ENCODE data around the gene YJU2. TPM values are rescaled to one million over a fixed set of nuclear protein-coding genes. Genes with fewer than 3 reads are reported as not detected.

YJU2 gene
- total RNA-seq, 1 experiment from 2014 or later: 28.1 TPM

DNA sequence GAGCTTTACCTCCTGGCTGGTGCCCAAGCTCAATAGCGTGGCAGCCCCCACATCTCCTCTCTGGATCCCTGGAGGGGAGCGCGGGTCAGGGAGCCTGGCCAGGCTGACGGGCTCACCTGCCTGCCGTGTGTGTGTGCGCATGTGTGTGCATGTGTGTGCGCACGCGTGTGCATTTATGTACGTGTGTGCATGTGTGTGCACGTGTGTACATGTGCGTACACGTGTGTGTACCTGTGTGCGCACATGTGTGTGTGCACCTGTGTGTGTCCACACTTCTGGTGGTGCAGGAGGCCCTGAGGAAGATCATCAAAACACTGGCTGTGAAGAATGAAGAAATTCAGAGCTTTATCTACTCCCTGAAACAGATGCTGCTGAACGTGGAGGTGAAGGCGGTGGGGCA lies 58.8 kb downstream of the YJU2 start:
- intact Hi-C loops (cut with micrococcal nuclease): no loop called here
- Mint-ChIP-seq H3K36me3 (ENCODE audit: insufficient read depth, unreplicated experiment) (no peaks in the 10 kb centered on the region), H3K4me3 (ENCODE audit: unreplicated experiment) (no peak overlapping the region), H3K4me1 (ENCODE audit: insufficient read depth, unreplicated experiment) (no peaks in the 10 kb centered on the region), H3K9me3 (ENCODE audit: unreplicated experiment) (no peaks in the 10 kb centered on the region), H3K27me3 (ENCODE audit: insufficient read depth, unreplicated experiment) (peaks cover 20% of the 10 kb centered on the region), H3K27ac (ENCODE audit: low read depth, unreplicated experiment) (no peak overlapping the region)
- ChIA-PET POLR2A (no interaction called here), CTCF (interaction anchor here (1.3 kb wide), 1 partner anchor 219 kb away, joined by 3 read pairs; no protein-coding TSS in a partner anchor)
- TF ChIP-seq, protein P1, sequence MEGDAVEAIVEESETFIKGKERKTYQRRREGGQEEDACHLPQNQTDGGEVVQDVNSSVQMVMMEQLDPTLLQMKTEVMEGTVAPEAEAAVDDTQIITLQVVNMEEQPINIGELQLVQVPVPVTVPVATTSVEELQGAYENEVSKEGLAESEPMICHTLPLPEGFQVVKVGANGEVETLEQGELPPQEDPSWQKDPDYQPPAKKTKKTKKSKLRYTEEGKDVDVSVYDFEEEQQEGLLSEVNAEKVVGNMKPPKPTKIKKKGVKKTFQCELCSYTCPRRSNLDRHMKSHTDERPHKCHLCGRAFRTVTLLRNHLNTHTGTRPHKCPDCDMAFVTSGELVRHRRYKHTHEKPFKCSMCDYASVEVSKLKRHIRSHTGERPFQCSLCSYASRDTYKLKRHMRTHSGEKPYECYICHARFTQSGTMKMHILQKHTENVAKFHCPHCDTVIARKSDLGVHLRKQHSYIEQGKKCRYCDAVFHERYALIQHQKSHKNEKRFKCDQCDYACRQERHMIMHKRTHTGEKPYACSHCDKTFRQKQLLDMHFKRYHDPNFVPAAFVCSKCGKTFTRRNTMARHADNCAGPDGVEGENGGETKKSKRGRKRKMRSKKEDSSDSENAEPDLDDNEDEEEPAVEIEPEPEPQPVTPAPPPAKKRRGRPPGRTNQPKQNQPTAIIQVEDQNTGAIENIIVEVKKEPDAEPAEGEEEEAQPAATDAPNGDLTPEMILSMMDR (IDR thresholded peaks at IDR 0.05; ENCODE audit: unreplicated experiment): no peak
- DNase-seq (ENCODE audit: unreplicated experiment): no peak
- no TSS peak for BruUV-seq (replicated peaks)

DNA sequence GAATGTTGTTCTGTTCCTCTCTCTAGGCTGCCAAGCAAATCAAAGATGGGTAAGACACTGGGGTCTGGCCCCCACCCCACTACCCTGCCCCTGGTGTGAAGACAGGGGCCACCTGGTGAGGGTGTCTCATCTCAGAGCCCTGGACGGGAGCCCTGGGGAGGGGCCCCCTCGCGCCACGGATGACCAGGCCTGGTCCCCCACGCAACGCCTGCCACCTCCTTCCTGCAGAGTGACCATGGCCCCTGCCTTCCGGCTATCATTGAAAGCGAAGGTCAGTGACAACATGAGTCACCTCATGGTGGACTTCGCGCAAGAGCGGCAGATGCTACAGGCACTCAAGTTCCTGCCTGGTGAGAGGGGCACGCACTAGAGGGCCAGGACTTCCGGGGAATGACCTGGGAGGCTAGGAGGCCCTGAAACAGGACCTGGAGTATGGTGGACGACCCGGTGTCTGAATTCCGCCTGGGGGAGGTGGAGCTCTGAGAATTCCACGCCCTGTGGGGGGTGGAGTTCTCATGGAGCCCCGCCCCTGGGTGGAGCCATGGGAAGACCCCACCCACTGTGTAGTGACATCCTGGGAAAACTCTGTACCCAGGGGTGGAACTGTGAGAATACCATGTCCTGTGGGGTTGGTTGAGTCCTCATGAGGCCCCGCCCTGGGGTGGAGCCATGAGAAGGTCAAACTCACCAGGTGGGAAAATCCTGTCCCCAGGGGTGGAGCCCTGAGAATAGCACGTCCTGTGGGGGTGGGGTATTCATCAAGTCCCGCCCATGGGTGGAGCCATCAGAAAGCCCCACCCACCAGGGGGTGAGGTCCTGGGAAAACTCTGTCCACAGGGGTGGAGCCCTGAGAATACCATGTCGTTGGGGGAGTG lies 63.6 kb downstream of the YJU2 start:
- TF ChIP-seq, protein P1 (IDR thresholded peaks at IDR 0.05; ENCODE audit: unreplicated experiment): no peak
- intact Hi-C loops (cut with micrococcal nuclease): no loop called here
- H3K9me3 Mint-ChIP-seq (ENCODE audit: unreplicated experiment): no peaks in the 10 kb centered on the region
- BruUV-seq (replicated peaks): no TSS peak
- H3K27me3 Mint-ChIP-seq (ENCODE audit: insufficient read depth, unreplicated experiment): peaks cover 17% of the 10 kb centered on the region
- no peak for DNase-seq (ENCODE audit: unreplicated experiment)
- no peak overlapping the region for H3K4me3 Mint-ChIP-seq (ENCODE audit: unreplicated experiment)
- H3K27ac Mint-ChIP-seq (ENCODE audit: low read depth, unreplicated experiment): no peak overlapping the region
- H3K4me1 Mint-ChIP-seq (ENCODE audit: insufficient read depth, unreplicated experiment): no peaks in the 10 kb centered on the region
- ChIA-PET POLR2A (interaction anchor here (1.2 kb wide), 1 partner anchor 10 kb away, joined by 4 read pairs; no protein-coding TSS in a partner anchor), CTCF (no interaction called here)
- H3K36me3 Mint-ChIP-seq (ENCODE audit: insufficient read depth, unreplicated experiment): no peaks in the 10 kb centered on the region

DNA sequence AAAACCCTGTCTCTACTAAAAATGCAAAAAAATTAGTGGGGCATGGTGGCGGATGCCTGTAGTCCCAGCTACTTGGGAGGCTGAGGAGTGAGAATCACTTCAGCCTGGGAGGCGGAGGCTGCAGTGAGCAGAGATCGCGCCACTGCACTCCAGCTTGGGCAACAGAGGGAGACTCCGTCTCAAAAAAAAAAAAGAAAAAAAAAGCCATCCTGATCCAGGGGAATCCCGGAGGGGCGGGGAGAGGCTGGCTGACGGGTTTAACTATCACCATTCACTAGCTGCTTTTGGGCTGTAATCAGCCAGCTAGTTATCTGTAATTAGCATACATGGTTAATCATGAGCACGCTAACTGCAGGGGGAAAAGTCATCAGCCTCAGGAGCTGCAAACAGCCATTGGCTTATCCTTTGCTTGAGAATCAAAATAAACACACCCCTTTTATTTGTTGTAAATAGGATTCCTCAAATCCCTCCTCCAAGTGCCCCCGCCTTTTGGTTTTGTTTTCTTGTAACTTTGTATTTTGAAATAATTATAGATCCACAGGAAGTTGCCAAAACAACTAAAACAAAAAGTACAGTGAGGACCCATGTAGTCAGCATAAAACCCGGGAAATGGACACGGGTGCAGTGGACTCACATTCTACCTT lies 67.1 kb downstream of the YJU2 start:
- H3K9me3 Mint-ChIP-seq (ENCODE audit: unreplicated experiment): no peaks in the 10 kb centered on the region

DNA sequence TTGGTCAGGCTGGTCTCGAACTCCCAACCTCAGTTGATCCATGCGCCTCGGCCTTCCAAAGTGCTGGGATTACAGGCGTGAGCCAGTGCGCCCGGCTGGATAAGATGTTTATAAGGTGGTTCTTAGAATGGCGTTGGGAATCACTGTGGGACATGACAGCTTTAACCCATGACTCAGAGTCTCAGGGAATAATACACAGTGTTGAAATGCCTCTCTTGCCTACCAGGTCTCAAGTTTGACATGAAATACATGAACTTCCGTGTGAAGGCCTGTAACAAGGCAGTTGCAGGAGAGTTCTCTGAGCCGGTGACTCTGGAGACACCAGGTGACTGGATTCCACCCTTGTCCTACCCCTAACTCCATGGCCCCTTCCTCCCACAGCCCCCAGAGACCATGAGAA lies 70.1 kb downstream of the YJU2 start:
- TF ChIP-seq, protein P1 (IDR thresholded peaks at IDR 0.05; ENCODE audit: unreplicated experiment): no peak
- no peak for DNase-seq (ENCODE audit: unreplicated experiment)
- no peak overlapping the region for H3K4me3 Mint-ChIP-seq (ENCODE audit: unreplicated experiment)
- H3K4me1 Mint-ChIP-seq (ENCODE audit: insufficient read depth, unreplicated experiment): no peaks in the 10 kb centered on the region
- intact Hi-C loops (cut with micrococcal nuclease): no loop called here
- no TSS peak for BruUV-seq (replicated peaks)
- CTCF ChIA-PET: interaction anchor here (1.1 kb wide), 1 partner anchor 49 kb away, joined by 3 read pairs; no protein-coding TSS in a partner anchor
- H3K36me3 Mint-ChIP-seq (ENCODE audit: insufficient read depth, unreplicated experiment): no peaks in the 10 kb centered on the region
- peaks cover 12% of the 10 kb centered on the region for H3K9me3 Mint-ChIP-seq (ENCODE audit: unreplicated experiment)
- POLR2A ChIA-PET: no interaction called here
- H3K27ac Mint-ChIP-seq (ENCODE audit: low read depth, unreplicated experiment): no peak overlapping the region
- peaks cover 12% of the 10 kb centered on the region for H3K27me3 Mint-ChIP-seq (ENCODE audit: insufficient read depth, unreplicated experiment)

More for the DNA sequence above, 67.1 kb downstream of the YJU2 start:
- Mint-ChIP-seq H3K4me1 (ENCODE audit: insufficient read depth, unreplicated experiment) (no peaks in the 10 kb centered on the region), H3K4me3 (ENCODE audit: unreplicated experiment) (no peak overlapping the region), H3K36me3 (ENCODE audit: insufficient read depth, unreplicated experiment) (no peaks in the 10 kb centered on the region), H3K27me3 (ENCODE audit: insufficient read depth, unreplicated experiment) (peaks cover 12% of the 10 kb centered on the region), H3K27ac (ENCODE audit: low read depth, unreplicated experiment) (no peak overlapping the region)
- TF ChIP-seq, protein P1 (IDR thresholded peaks at IDR 0.05; ENCODE audit: unreplicated experiment): no peak
- ChIA-PET POLR2A (no interaction called here), CTCF (interaction anchor here (0.6 to 1.1 kb wide), 4 partner anchors 12 to 155 kb away, joined by 3 to 4 read pairs (median 4); partner anchors contain the start of gene TMIGD2)
- no TSS peak for BruUV-seq (replicated peaks)
- DNase-seq (ENCODE audit: unreplicated experiment): no peak
- intact Hi-C loops (cut with micrococcal nuclease): no loop called here
